Large intestine (tissue), 3 donors: Measurements from ENCODE around the gene C14orf180. TPM values are rescaled to one million over a fixed set of nuclear protein-coding genes. Genes with fewer than 3 reads are reported as not detected.

Source experiments
- DNase-seq, 2 donors: peaks; one replicate each; pipeline versions ENCODE4 v3.0.0 to v3.0.0-alpha.2; 2013
- H3K27ac ChIP-seq: one replicate; pipeline ENCODE4 v1.5.1; 2013; ENCODE audit warnings: low read length
- H3K27me3 ChIP-seq: 2 replicates; pipeline ENCODE4 v1.6.1; 2013; ENCODE audit warnings: low read length; ENCODE audit not compliant: control insufficient read depth, insufficient read depth
- H3K36me3 ChIP-seq: 2 replicates; pipeline ENCODE4 v1.6.1; 2013; ENCODE audit warnings: low read length; ENCODE audit not compliant: control insufficient read depth, insufficient read depth
- H3K4me1 ChIP-seq: one replicate; pipeline ENCODE4 v1.6.1; 2013; ENCODE audit warnings: low read length; ENCODE audit not compliant: control insufficient read depth, insufficient read depth
- H3K4me3 ChIP-seq: one replicate; pipeline ENCODE4 v1.5.1; 2013; ENCODE audit warnings: low read length
- H3K9me3 ChIP-seq: one replicate; pipeline ENCODE4 v1.6.1; 2013; ENCODE audit warnings: mild to moderate bottlenecking, low read depth, low read length, moderate library complexity; ENCODE audit not compliant: control insufficient read depth
- WGBS: methylation state at CpG from one replicate; pipeline ENCODE4 v1.1.5; 2013; ENCODE audit warnings: low lambda C conversion rate; ENCODE audit not compliant: insufficient coverage; 5-methylcytosine and 5-hydroxymethylcytosine counted together
- polyA plus RNA-seq: library from polyadenylated mRNA; unstranded; fragments of 120-200 nt; gene quantifications from one replicate; pipeline ENCODE4 v1.2.1, GENCODE V29; 2013

C14orf180 gene
- polyA plus RNA-seq, 1 donor: 0.22 TPM

DNA sequence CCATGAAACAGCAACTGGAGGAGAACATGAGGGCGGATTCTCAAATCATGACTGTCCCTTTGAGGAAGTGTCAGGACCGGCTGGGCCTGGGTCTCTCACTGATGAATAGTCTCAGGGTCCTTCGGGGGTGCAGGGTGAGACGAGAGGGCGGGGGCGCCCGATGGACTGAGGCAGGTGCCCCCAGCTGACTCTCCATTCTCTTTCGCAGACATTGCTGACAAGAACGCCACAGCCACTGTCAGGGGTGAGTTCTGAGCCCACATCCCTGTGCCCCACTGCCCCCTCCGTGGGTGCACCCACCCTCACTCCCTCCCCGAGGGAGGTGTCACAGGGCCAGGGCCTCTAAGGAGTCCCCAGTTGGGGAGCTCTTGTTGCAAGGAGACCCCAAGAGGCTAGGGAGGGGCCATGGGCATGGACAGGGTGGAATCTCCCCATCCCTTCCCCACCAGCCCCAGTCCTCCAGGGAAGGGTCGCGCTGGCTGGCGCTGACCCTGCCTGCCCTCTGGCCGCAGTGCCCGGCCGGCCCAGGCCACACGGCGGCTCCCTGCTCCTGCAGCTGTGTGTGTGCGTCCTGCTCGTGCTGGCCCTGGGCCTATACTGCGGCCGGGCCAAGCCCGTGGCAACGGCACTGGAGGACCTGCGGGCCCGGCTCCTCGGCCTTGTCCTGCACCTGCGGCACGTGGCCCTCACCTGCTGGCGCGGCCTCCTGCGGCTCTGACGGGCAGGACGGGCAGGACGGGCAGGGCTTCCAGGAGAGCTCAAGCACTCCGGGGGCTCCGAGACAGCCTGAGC, 8.7 kb downstream of the C14orf180 start:
- Histone ChIP-seq H3K27ac (no peak overlapping the region), H3K27me3 (no peaks in the 10 kb centered on the region), H3K36me3 (no peaks in the 10 kb centered on the region), H3K4me1 (peaks cover 17% of the 10 kb centered on the region), H3K9me3 (no peaks in the 10 kb centered on the region), H3K4me3 (no peak overlapping the region)
- no peak for DNase-seq
- no CpG with 5 or more reads among the region's 38 CpGs for WGBS

DNA sequence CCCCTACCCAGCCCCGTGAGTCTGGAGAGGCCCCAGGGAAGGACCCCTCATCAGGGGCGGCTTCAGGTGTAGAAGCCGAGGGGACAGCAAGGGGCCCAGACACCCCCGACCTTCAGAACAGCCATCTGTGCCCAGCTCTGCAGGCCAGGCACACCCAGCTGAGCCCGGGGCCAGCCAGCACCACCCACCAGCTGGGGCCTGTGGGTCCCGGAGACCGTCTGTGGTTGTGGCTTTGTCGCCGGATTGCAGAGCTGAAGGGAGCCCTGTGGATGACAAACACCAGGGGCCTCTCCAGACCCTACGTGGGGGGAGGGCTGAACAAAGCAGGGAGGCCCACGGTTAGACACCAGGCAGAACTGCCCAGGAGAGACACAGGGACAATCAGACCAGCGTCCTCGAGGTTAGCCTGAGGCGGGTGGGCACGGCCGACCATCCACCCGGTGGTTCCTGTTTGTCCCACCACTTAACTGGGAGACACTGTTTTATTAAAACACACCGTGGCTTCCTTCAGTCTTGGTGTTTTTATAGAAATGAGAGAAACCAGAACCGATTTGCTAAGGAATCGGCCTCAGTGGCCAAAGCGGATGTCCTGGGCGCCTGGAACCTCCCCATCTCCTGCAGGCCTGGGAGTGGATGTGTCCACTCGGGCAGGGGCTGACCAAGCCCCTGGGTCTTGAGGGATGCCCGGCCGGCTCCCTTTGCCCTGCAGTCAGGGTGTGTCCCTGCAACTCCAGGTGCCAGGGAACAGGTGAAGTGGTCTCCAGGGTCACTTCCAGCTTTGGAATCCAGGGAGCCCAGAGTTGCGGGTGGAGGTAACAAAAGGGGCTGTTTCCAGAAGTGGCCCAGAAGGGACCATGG, 10.0 kb downstream of the C14orf180 start:
- no CpG with 5 or more reads among the region's 26 CpGs for WGBS
- Histone ChIP-seq H3K27me3 (no peaks in the 10 kb centered on the region), H3K9me3 (no peaks in the 10 kb centered on the region), H3K4me1 (peaks cover 7% of the 10 kb centered on the region), H3K4me3 (no peak overlapping the region), H3K27ac (no peak overlapping the region), H3K36me3 (no peaks in the 10 kb centered on the region)
- DNase-seq: no peak

- Histone ChIP-seq H3K36me3 (no peaks in the 10 kb centered on the region), H3K27ac (no peak overlapping the region), H3K27me3 (no peaks in the 10 kb centered on the region), H3K4me3 (no peak overlapping the region), H3K4me1 (peaks cover 3% of the 10 kb centered on the region), H3K9me3 (no peaks in the 10 kb centered on the region)
- no peak for DNase-seq
- no CpG with 5 or more reads among the region's 23 CpGs for WGBS
Measured at GRCh38 chr14:104590240-104590965, 10.8 kb downstream of the C14orf180 start.

DNA sequence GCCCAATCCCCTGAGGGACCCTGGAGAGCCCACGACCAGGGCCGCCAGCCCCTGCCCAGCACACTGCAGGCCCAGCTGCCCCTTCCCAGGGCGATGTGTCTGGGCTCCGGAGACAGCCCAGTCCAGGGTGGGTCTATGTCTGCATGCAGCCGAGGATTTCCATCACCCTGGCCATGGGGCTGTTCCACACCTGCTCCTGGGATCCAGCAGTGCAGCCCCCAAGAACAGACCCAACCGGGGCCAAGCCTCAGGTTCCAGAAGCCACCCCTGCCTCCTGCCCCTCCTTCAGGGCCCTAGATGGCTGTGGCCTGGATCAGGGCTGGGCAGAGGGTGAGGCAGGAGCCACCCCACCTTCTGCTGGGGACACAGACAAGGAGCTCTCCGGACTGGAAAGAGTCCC, 11.5 kb downstream of the C14orf180 start:
- no peak for DNase-seq
- Histone ChIP-seq H3K36me3 (no peaks in the 10 kb centered on the region), H3K9me3 (no peaks in the 10 kb centered on the region), H3K4me3 (no peak overlapping the region), H3K4me1 (peaks cover 3% of the 10 kb centered on the region), H3K27ac (no peak overlapping the region), H3K27me3 (no peaks in the 10 kb centered on the region)
- no CpG with 5 or more reads among the region's 7 CpGs for WGBS

- no peak overlapping the region for H3K4me3 ChIP-seq
- no peak overlapping the region for H3K27ac ChIP-seq
- H3K27me3 ChIP-seq: no peaks in the 10 kb centered on the region
- H3K4me1 ChIP-seq: no peaks in the 10 kb centered on the region
- no peak for DNase-seq
- no CpG with 5 or more reads among the region's 26 CpGs for WGBS
- no peaks in the 10 kb centered on the region for H3K9me3 ChIP-seq
- no peaks in the 10 kb centered on the region for H3K36me3 ChIP-seq
Measured at GRCh38 chr14:104591506-104592291, 12.1 kb downstream of the C14orf180 start.

- no peak overlapping the region for H3K4me3 ChIP-seq
- no peaks in the 10 kb centered on the region for H3K9me3 ChIP-seq
- H3K36me3 ChIP-seq: no peaks in the 10 kb centered on the region
- H3K27me3 ChIP-seq: no peaks in the 10 kb centered on the region
- DNase-seq: no peak
- H3K4me1 ChIP-seq: no peaks in the 10 kb centered on the region
- no peak overlapping the region for H3K27ac ChIP-seq
- 100% methylated on average over 1 of the region's 3 CpGs for WGBS
Measured at GRCh38 chr14:104592292-104592672, 12.7 kb downstream of the C14orf180 start.

- WGBS: no CpG with 5 or more reads among the region's 8 CpGs
- Histone ChIP-seq H3K27me3 (no peaks in the 10 kb centered on the region), H3K4me1 (no peaks in the 10 kb centered on the region), H3K4me3 (no peak overlapping the region), H3K27ac (no peak overlapping the region), H3K9me3 (no peaks in the 10 kb centered on the region), H3K36me3 (no peaks in the 10 kb centered on the region)
- DNase-seq: no peak
Measured at GRCh38 chr14:104592785-104593184, 13.2 kb downstream of the C14orf180 start.

GRCh38 chr14:104593241-104593701, 13.7 kb downstream of the C14orf180 start:
- WGBS: no CpG with 5 or more reads among the region's 18 CpGs
- no peak overlapping the region for H3K27ac ChIP-seq
- DNase-seq: no peak
- no peaks in the 10 kb centered on the region for H3K36me3 ChIP-seq
- no peak overlapping the region for H3K4me3 ChIP-seq
- no peaks in the 10 kb centered on the region for H3K4me1 ChIP-seq
- H3K27me3 ChIP-seq: no peaks in the 10 kb centered on the region
- H3K9me3 ChIP-seq: no peaks in the 10 kb centered on the region

GRCh38 chr14:104593710-104594136, 14.2 kb downstream of the C14orf180 start:
- Histone ChIP-seq H3K27me3 (no peaks in the 10 kb centered on the region), H3K27ac (no peak overlapping the region), H3K4me3 (no peak overlapping the region), H3K9me3 (no peaks in the 10 kb centered on the region), H3K36me3 (no peaks in the 10 kb centered on the region), H3K4me1 (no peaks in the 10 kb centered on the region)
- WGBS: 0% methylated on average over 1 of the region's 12 CpGs
- DNase-seq: no peak
